Measurements from ENCODE around the gene CFAP119. TPM values are rescaled to one million over a fixed set of nuclear protein-coding genes. Genes with fewer than 3 reads are reported as not detected.

The CFAP119 gene
- total RNA-seq, 2 donors from 2014 or later = 0.52 to 1.1 TPM

- ATAC-seq = no peak
- no peak for DNase-seq
- intact Hi-C loops (cut with DNase I) = no loop called here
Measured at GRCh38 chr16:30747331-30747730, 14.5 kb downstream of the CFAP119 start.

GRCh38 chr16:30746638-30747175 is 15.2 kb downstream of the CFAP119 start:
- no peak for ATAC-seq
- intact Hi-C loops (cut with DNase I) = no loop called here
- DNase-seq = no peak

DNA sequence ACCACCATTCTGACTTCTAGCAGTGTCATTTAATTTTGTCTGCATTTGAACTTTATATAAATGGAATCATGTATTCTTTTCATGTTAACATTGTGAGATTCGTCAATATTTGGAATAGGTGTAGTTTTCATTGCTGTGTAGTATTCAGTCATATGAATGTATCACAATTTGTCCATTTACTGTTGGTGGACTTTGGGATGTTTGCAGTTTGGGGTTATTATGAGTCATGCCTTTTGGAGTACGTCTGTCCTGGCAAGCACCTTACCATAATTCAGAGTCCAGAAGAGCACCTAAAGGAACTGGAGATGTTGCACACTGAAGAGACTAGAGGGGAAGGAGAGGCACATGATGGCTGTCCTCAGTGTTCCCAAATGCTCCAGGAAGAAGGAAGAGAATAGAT is 16.8 kb downstream of the CFAP119 start:
- DNase-seq (no peak), ATAC-seq (no peak)
- intact Hi-C loops (cut with DNase I) = no loop called here

GRCh38 chr16:30744183-30744582 is 17.7 kb downstream of the CFAP119 start:
- ATAC-seq (no peak), DNase-seq (no peak)
- intact Hi-C loops (cut with DNase I) = no loop called here

- ATAC-seq = no peak
- intact Hi-C loops (cut with DNase I) = no loop called here
Measured at GRCh38 chr16:30743716-30744115, 18.1 kb downstream of the CFAP119 start.

DNA sequence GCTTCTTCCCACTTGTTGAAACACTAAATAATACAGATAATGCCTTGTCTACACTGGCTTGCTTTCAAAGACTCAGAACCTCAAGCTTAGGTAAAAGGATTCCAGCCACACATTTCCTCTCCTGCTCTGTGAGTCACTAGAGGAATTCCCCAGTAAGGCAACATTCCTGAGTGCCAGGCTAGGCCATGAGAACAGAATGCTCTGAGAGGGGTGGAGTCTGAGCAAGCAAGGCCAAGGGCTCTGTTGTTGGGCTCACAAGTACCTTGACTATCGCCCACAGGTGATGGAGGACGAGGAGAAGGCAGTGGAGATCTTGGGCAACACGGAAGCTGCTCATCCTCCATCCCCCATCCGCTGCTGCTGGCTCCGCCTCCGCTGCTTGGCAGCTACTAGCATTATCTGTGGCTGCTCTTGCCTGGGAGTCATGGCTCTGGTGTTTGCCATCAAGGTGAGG is 20.4 kb downstream of the CFAP119 start:
- ATAC-seq = peak; percentile 21 to 67
- intact Hi-C loops (cut with DNase I) = no loop called here
- no peak for DNase-seq

More at GRCh38 chr16:30743716-30744115, 18.1 kb downstream of the CFAP119 start:
- no peak for DNase-seq

DNA sequence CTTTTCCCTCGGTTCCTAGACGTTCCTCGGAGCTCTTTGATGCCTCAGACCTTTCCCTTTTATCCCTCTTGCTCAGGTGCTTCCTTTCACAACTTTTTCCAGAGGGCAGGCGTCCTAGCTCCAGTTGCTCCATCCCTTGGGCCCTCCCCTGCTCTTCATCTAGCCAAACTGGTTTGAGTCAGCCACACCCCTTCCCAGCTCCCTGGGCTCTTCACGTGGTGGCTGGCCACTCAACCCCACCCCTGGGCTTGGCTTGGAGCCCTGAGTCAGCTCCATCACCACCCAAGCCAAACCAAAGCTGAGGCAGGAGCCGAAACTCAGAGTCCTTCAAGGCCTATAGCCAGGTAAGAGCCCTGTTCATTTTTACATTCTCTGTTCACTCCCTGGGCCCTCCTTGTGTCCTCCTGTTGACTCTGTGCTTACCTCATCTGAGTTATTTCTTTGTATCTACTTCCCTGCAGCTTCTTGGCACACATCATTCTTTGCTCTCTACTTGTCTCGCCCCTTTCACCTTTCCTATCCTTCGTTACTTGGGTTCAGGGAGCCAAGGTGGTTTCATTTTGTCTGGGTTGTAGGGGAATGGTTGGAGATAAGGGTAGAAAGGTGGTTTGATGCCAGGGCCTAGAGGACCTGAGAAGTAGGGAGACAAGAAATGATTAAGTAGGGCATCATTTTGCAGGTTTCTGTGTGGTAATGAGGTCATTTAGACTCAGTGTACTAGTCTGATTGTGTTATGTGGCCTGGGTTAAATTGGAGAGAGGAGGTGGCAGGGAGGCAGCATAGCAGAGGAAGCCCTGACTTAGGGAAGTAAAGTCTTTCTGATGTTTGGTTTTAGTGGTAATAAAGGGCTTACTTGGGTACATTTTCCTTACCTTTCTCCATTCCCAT is 21.3 kb downstream of the CFAP119 start:
- ATAC-seq (peak; percentile 84 to 90), DNase-seq (peak; percentile 89)
- intact Hi-C loops (cut with DNase I) = no loop called here

DNA sequence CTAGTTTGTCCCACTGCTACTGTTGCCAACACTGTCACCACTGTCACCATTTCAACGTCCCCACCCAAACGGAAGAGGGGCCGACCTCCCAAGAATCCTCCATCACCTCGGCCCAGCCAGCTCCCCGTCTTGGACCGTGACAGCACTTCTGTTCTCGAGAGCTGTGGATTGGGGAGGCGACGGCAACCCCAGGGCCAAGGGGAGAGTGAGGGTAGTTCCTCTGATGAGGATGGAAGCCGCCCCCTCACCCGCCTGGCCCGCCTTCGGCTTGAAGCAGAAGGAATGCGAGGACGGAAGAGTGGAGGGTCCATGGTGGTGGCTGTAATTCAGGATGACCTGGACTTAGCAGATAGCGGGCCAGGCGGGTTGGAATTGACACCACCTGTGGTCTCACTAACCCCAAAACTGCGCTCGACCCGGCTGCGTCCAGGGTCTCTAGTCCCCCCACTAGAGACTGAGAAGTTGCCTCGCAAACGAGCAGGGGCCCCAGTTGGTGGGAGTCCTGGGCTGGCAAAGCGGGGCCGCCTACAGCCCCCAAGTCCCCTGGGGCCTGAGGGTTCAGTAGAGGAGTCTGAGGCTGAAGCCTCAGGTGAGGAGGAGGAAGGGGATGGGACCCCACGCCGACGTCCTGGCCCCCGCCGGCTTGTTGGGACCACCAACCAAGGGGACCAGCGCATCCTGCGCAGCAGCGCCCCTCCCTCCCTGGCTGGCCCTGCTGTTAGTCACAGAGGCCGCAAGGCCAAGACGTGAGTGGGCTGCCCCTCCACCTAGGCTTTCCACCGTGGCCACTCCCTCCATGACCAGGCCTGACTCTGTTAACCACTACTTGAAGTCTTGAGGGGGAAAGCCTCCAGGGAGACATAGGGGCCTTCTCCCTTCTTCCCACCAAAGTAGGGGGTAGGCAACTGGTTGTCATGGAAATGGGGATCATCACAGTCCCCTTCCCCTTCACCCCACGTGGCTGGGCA is 22.6 kb downstream of the CFAP119 start:
- DNase-seq (no peak), ATAC-seq (no peak)
- intact Hi-C loops (cut with DNase I) = no loop called here

- DNase-seq (no peak), ATAC-seq (no peak)
- intact Hi-C loops (cut with DNase I) = no loop called here
Measured at GRCh38 chr16:30737794-30738648, 23.8 kb downstream of the CFAP119 start.

GRCh38 chr16:30736995-30737793 is 24.7 kb downstream of the CFAP119 start:
- DNase-seq (no peak), ATAC-seq (no peak)
- intact Hi-C loops (cut with DNase I) = no loop called here

- intact Hi-C loops (cut with DNase I) = no loop called here
- DNase-seq (no peak), ATAC-seq (no peak)
Measured at GRCh38 chr16:30731411-30731810, 30.5 kb downstream of the CFAP119 start.

- ATAC-seq (peak in 1 of 2 donors; percentile 13), DNase-seq (peak; percentile 38)
- intact Hi-C loops (cut with DNase I) = no loop called here
Measured at GRCh38 chr16:30728899-30729672, 32.8 kb downstream of the CFAP119 start.

GRCh38 chr16:30728321-30728720 is 33.5 kb downstream of the CFAP119 start:
- DNase-seq = no peak
- intact Hi-C loops (cut with DNase I) = no loop called here
- no peak for ATAC-seq

GRCh38 chr16:30725418-30725792 is 36.5 kb downstream of the CFAP119 start:
- ATAC-seq = peak in 1 of 2 donors; percentile 8
- no peak for DNase-seq

GRCh38 chr16:30724641-30725417 is 37.0 kb downstream of the CFAP119 start:
- ATAC-seq = peak; percentile 48 to 58
- intact Hi-C loops (cut with DNase I) = no loop called here
- DNase-seq = peak; percentile 37

More at GRCh38 chr16:30725418-30725792, 36.5 kb downstream of the CFAP119 start:
- intact Hi-C loops (cut with DNase I) = no loop called here

- intact Hi-C loops (cut with DNase I) = no loop called here
- DNase-seq = no peak
- ATAC-seq = no peak
Measured at GRCh38 chr16:30723725-30724355, 38.0 kb downstream of the CFAP119 start.

Measured in left cardiac atrium (tissue), 4 donors.